ENCODE data around the gene ZNF462.

DNA sequence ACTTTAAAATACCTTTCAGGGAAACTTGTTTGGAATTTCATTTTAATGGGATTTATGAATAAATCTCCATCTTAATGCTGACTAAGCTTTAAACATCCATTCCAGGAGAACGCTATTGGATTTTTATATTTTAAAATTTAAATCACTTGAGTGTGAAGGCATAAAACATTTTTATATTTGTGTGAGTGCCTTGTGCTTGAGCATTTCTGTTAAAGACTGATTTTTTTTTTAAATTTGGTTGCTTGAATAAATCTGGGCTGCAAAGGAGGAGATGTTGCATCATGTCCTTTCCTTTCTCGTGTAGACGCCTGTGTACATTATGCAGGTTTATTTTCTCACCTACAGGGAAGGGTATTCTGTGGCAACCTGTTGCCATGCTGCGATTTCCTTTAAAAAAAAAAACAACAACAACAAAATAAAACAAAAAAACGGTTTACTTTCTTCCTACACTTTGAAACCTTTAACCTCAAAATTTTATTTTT is 108.1 kb downstream of the ZNF462 start:
- TF ChIP-seq, protein P1, sequence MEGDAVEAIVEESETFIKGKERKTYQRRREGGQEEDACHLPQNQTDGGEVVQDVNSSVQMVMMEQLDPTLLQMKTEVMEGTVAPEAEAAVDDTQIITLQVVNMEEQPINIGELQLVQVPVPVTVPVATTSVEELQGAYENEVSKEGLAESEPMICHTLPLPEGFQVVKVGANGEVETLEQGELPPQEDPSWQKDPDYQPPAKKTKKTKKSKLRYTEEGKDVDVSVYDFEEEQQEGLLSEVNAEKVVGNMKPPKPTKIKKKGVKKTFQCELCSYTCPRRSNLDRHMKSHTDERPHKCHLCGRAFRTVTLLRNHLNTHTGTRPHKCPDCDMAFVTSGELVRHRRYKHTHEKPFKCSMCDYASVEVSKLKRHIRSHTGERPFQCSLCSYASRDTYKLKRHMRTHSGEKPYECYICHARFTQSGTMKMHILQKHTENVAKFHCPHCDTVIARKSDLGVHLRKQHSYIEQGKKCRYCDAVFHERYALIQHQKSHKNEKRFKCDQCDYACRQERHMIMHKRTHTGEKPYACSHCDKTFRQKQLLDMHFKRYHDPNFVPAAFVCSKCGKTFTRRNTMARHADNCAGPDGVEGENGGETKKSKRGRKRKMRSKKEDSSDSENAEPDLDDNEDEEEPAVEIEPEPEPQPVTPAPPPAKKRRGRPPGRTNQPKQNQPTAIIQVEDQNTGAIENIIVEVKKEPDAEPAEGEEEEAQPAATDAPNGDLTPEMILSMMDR (IDR thresholded peaks at IDR 0.05 in 4 of 5, conservative IDR thresholded peaks at IDR 0.05 in 1 of 5), result no peak
- TF ChIP-seq POLR2A (IDR thresholded peaks at IDR 0.05), result no peak

Measured in gastrocnemius medialis (tissue), 4 donors.